GM18907 (cell line): Measurements from ENCODE around the gene CUEDC1.
A peak's percentile ranks its signal among the peaks of the same experiment; 100 is the strongest.

Experiments used
- ATAC-seq: cut with Tn5 transposase; IDR thresholded peaks from one replicate; pipeline ENCODE4 v1.9.1; 2021; ENCODE audit warnings: mild to moderate bottlenecking, moderate library complexity; ENCODE audit not compliant: unreplicated experiment

Gene CUEDC1, protein sequence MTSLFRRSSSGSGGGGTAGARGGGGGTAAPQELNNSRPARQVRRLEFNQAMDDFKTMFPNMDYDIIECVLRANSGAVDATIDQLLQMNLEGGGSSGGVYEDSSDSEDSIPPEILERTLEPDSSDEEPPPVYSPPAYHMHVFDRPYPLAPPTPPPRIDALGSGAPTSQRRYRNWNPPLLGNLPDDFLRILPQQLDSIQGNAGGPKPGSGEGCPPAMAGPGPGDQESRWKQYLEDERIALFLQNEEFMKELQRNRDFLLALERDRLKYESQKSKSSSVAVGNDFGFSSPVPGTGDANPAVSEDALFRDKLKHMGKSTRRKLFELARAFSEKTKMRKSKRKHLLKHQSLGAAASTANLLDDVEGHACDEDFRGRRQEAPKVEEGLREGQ

DNA sequence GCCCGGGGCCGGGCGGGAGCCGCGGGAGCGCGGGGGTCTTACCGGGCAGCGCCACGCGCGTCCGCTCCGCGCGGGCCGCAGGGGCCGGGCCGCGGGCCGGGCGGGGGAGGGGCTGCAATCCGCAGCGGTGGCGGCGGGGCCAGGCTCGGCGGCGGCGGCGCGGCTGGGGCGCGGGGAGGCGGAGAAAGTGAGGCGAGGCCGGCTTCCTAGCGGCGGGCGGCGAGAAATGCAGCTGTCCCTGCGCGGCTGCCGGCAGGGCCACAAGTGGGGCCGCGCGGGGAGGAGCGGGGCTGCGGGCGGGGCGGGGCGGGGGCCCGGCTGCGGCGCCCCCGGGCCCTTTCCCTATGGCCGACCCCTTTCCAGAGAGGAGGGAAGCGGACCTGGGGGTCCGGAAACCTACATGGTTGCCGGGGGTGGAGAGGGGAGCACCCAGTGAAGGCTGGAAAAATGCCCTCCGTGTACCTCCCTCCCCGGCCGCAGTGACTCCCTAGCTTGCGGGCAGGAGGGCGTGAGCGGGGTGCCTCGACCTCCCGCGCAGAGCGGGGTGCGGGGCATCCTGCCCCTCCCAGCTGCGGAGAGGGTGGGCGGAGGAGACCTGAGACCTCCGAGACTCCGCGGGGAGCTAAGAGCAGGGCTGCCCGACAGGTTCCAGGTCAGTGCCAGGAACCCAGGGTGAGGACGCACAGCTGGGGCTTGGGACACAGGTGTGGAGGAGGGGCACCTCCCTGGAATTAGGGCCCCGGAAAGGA is at the start of gene CUEDC1:
Gene CUEDC1, minus strand, starts transcription at position 230 of the 749 bp plus-strand sequence. CDS start 69,848 bp downstream, outside the sequence.
- peak; percentile 47 for ATAC-seq

DNA sequence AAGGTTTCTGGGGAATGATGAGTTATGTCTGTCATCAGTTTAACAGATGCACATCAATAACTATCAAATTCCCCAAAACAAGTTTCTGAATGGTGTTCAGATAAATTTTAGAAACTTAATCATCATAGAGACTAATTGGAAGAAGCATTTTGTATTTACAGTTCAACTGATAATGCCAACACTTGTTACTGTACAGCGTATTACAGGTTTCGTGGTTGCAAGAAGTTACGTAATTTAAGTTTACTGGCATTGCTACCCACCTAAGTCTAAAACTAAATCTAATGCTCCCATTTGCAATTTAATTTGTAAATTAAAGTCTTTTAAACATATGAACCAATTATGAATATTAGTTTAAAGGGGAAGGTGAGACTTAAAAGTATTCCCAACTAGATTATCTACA is 48.8 kb upstream of the CUEDC1 start:
- ATAC-seq = no peak

DNA sequence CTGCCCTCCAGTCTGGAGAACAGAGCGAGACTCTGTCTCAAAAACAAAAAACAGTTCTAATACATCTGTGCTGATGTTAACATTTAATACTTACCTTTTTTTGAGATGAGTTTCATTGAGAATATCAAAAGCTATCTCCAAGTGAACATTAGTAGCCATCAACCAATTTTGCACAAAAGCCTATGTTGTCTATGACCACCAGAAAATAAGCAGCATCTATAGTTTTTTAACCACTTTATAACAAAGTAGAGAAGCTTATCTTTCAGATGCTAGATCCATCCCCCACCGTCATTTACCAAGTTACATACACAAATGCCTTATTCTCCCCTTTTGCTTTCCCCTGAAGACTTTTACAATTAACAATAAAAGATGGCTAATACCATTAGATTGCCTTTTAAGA is 47.8 kb upstream of the CUEDC1 start:
- ATAC-seq = no peak

DNA sequence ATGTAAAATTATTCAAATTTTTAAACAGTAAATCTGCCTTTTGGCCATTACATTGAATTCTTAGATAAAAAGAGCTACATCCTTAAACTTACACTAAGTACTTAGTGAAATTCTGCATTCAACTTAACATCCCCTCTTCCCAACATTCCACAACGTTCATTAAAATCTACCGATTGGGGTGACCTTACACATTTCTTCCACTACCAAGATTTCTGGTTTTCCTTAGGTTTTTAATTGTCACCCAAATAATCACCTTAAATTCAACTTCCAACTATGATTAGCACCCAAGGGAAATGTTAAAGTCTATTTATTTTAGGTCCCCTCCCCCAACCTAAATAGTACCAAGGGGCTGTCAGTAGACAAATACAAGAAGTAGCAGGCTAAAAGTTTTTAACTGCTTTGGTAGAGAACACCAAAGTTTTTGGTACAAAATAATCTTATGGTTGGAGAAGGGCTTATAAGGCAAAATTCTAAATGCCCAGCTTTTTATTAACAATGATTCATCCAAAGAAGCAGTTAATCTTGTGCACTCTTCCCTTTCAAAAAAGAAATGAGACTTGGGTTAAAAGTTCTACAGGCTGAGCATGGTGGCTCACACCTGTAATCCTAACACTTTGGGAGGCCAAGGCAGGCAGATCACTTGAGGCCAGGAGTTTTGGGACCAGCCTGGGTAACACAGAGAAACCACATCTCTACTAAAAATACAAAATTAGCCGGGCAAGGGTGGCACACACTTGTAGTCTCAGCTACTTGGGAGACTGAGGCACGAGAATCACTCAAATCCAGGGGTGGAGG is 47.1 kb upstream of the CUEDC1 start:
- ATAC-seq = no peak

DNA sequence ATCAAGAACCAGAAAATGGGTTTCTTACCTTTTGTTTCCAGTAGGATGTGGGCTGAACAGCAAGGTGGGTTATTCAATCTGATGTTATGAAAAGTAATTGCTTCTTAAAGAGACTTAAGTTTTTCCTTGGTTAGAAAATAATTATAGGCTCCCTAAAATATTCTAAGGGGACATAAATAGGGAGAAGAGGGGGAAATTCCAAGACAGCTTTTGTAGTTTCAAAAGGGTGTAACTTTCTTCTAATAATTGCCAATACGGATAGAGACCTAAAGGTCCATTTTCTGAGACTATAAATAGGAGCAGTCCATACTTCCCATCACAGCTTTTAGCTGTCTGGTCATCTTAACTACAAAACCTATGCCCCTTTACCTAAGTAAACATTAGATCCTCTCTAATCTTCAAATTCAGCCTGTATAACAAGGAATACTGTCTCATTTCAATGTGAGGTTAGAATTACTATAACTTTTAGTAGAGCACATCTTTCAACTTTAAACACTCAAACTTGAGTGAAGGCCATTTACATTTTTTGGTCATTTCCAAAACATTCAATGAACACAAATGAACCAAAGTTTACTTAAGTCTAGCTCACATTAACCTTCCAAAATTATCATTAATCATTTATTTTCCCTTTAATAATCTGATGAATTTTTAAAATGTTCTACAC is 46.4 kb upstream of the CUEDC1 start:
- no peak for ATAC-seq

DNA sequence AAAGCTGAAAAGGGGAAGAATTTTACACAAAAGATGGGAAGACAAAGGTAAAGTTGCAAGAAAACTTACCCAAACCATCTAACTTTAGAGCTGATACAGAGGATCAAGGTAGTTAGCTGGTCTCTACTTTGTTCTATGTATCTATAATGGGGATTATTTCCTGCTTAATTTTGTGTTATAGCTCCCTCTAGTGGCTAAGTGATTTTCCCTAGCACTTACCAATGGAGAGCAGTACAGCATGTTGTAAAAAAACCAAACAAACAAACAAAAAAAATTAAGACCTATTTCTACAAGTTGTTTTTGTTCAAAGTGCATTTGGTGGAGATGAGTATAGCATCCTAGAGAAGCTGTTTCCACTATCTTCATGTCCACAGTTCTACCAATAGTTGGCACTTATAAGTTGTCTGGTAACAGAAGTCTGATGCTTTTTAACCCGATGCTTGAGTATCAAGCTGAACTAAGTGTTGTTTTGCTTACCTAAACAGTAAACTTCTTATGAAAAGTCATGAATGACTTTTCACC is 44.3 kb upstream of the CUEDC1 start:
- no peak for ATAC-seq

DNA sequence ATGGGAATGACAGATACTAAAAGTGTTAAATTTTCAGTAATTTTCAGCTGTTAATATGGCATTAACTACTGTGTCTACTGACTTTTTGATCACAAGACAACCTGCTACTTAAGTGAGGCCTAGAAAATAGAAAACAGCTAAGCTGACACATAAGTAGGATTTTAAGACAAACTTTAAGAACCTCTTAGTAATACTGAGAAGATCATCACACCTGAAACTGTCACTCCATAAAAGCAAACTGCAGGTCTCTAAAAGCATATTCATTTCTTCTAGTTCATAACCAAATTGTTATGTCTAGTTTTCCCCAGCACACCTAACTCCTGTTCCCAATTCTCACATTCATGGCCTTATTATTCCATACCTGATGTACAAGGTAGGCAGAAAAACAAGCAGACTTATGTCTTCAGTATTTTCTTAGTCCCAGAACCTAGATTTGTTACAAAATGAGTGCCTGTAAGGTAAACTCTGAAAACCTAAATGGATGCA is 43.8 kb upstream of the CUEDC1 start:
- ATAC-seq = no peak

DNA sequence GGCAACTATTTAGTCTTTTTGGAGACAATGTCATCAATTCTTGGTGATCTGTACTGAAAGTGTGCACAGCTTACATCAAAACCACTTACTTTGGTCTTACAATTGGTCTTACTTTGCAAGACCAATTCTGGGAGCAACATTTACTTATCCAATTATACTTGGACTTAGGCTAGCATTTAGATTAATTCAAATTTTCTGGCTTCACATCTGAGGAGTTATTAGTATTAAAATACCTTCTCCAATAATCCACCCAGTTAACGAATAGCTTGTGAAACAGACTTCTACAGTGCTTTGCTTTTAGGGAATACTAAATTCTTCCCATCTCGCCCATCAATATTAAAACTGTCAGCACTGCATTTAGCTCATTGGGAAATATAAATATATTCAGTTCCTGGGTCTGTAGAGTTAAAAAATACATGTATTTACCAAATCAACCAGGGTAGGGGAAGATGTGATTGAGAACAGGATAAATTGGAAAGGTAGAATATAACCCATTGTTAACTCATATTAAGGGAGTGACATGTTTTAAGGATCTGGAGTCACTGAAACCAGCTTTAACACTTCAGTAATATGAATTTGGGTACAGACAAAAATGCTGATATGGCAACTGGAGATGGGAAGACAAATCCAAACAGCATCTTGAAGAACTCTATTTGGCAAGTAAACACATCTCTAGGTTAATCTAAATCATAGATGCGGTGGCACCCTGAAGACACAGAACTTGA is 42.0 kb upstream of the CUEDC1 start:
- no peak for ATAC-seq

DNA sequence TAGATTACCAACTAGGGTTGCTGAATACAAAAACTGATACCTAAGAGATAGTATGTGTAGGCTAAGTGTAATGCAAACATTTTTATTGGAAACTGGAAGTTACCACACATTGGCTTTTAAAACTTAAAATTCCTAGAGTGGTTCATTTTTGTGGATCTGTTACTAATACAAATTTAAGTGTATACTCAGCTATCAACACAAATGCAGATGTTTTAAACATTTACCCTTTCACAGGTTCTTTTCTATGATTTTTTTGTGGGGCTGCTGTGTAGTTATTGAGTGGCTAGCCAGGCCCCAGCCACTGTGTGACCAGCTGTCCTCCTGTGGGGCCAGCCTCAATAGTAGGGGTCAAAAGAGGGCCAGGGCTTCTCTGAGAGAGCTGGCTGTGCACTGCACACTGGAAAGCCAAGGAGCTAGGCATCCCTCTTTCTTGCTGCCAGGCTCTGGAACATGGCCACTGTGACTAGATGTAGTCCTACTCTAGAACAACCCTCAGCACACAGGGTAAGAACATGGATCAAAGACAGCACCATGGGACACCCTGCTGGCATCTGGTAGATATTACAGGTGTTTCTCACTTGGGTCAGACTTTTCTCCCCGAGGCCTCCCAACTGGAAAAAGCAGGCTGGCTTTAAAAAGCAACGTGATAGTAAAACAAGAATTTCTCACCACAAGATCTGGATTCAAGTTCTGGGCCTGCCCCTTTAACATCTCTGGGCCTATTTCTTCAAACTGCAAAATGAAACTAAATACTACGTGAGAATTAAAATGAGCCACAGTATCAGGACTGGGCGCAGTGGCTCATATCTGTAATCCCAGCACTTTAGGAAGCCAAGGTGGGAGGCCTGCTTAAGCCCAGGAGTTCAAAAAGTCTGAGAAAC is 40.1 kb upstream of the CUEDC1 start:
- ATAC-seq = peak; percentile 66

DNA sequence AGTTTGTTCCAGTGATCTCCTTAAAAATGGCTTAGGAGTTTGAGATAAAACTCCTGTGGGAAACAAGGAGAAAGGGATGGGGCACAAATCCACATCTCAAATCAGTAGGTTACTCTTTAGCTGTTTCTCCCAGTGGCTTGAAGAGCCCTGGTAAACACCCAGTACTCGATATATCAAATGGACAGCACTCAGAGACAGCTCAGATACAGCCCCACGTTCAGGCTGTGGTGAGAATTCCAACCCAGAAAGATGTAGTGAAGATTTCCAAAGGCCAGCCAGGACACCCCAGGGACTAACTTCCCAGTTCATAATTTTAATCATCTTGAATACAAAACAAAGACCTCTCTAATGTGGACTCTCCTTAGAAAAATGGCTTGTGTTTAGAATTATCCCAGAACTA is 39.2 kb upstream of the CUEDC1 start:
- ATAC-seq = no peak

DNA sequence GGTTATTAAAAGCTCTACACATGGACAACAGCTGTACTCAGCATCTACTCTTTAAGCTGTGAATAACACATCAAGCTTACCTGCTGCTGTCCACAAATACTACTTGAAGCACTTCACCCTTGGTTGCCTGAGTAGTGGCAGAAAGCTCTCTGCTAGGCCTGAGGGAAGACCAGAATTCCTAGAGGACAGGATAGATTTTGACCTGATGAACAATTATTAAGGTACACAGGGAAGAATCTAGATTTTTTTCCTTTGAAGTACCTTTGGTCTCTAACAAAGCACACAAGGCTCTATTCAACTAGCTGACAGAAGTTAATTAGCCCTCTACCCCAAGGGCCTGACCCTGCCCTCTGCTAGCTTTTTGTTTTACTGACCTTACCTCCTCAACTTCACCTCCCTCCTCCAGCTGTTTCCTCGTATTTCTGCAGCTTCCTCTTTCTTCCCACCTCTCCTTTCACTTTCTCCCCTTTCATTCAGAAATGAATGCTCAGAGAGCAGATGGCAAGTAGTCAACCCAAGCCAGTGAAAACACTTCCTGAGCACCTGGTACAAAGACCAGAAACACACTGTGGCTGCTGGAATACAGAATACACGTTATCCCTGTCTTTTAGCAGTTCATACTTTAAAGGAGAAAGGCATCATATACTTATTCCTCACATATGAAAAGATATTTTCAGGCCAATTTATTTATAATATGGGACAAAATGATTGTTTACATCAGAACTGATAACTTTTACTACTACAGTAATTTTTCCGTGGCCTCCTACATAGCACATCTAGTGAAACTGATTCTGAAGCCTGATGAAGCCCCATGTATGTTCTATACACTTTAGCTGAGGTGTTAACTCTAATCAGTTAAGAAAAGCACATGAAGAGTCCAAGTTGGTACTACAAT is 38.5 kb upstream of the CUEDC1 start:
- ATAC-seq = no peak

DNA sequence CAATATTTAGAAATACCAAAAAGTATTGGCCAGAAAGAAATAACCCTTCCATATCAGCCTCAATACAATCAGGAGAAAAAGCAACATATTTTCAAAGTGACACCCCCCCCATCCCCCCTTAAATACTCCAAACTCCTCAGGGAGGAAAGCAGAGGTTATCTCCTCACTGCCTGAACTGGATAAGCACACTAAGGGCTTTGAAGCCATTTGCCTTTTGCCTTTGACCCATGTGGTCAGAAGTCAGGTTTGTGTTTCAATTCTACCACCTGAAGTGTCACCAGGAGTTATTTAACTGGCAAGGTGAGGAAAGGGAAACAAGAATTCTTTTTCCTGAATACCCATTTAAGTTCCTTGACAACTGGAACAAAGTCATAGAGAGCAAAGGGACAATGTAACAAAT is 36.3 kb upstream of the CUEDC1 start:
- ATAC-seq = no peak

DNA sequence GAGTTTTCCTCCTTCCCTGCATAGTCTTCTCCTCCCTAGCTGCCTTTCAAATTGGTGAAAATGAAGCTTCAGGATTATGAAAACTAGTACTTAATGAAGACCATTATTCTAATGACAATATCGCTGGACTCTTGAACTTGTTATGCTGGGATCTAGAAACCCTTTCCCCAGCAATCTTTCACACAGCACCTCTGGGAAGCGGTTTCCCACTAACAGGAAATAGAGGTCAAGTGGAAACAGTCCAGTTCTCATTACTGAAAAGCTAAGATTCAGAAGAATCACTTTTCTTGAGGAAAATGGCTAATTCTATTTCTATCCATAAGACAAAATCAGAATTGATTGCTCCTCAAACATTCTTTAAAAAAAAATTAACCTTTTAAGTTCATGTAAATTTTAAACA is 34.8 kb upstream of the CUEDC1 start:
- no peak for ATAC-seq

DNA sequence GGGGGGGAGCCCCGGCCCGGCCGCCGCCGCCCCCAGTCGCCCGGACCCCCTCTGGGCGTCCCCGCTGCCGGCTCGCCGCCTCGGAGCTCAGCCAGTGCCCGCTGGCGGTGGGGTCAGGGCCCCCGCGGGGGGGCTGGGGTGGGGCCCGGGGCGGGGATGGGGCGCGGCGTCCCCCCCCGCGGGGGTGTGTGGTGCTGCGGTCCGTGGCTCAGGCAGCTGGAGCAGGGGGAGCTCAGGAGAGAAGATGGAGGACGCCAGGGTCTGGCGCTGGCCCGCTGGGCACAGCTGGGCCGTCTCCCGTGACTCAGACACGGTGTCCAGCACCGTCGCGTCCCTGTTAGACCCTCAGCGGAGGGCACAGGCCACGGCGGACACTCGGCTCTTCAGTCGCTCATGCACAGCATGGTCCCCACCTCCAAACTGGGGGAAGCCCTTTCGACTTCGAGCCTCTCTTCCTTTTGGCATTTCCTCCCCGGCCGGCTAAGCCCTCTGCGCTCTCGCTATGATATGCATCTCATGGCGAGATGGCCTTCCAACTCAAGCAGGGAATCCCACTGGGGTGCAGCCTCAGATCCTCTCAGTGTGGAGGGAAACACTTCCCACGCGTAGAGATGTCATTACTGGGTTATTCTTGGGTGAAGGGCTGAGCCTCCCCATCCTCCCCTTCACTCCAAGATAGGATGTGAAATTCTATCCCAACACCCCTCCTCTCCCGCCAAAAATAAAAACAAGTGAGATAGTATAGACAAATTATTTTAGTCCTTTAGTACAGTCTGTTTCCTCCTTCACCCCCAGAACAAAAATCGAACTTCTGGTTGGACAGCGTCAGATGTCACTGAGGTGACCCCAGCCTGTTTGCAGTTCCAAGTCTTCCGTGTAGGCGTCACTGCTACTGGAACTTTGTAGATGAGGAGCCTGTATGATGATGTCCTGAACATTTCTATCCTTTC is 33.4 kb upstream of the CUEDC1 start:
- peak; percentile 74 for ATAC-seq

DNA sequence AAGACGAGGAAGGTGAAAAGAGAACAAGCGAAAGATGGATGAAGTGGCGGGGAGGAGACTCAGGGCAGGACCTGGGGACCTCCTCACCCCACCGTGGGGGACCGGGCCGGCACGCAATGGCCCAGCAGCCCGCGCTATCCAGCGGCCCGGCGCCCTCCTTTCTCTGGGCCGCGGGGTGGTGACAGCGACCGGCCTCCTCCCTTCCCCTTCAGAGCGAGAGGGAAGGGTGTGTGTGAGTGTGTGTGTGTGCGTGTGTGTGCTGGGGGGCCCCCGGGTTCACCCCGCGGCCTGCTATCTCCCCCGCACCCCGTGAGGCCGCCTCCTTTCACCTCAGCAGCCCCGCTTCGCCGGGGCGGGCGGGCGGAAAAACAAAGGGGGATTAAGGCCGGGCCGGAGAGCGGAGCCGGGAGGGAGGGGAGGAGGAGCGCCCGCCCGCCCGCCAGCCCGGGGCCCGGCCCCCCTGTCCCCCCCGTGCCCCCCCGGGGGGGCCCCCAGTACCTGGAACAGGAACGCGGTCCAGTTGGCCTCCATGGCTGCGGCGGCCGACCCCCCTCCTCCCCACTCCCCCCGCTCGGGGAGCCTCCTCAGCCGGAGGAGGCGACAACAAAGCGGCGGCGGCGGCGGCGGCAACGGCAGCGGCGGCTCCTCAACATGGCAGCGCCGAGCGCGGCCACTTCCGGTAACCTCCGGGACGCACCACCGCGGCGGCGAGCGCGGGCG is 32.5 kb upstream of the CUEDC1 start, which contains the start of gene VEZF1:
Gene VEZF1, minus strand, starts transcription at position 674 of the 720 bp plus-strand sequence. Its CDS starts 143 bp downstream, at position 531.
- peak; percentile 59 for ATAC-seq
